Parathyroid adenoma (tissue), 2 donors: ENCODE results near the gene HECW1.

ENCODE experiments used
- H2AFZ ChIP-seq: fragments of 300-600 bp; sonication (generic); one replicate; pipeline ENCODE4 v1.7.0; 2017; ENCODE audit warnings: antibody characterized with exemption, mild to moderate bottlenecking
- H3K27ac ChIP-seq: fragments of 300-600 bp; sonication (generic); one replicate; pipeline ENCODE4 v1.7.0; 2017
- H3K27me3 ChIP-seq: fragments of 300-600 bp; sonication (generic); one replicate; pipeline ENCODE4 v1.7.0; 2017; ENCODE audit warnings: low read length; ENCODE audit not compliant: control insufficient read depth, insufficient read depth
- H3K36me3 ChIP-seq: fragments of 300-600 bp; sonication (generic); one replicate; pipeline ENCODE4 v1.7.0; 2017; ENCODE audit warnings: low read length; ENCODE audit not compliant: control insufficient read depth, insufficient read depth
- H3K4me1 ChIP-seq: fragments of 300-600 bp; sonication (generic); one replicate; pipeline ENCODE4 v1.7.0; 2017; ENCODE audit warnings: control low read depth
- H3K4me2 ChIP-seq: fragments of 300-600 bp; sonication (generic); one replicate; pipeline ENCODE4 v1.7.0; 2017; ENCODE audit warnings: low read length
- H3K4me3 ChIP-seq: fragments of 300-600 bp; sonication (generic); one replicate; pipeline ENCODE4 v1.7.0; 2017; ENCODE audit warnings: low read depth, low read length
- H3K79me2 ChIP-seq: fragments of 300-600 bp; sonication (generic); one replicate; pipeline ENCODE4 v1.7.0; 2017; ENCODE audit warnings: control low read depth
- H3K9ac ChIP-seq: fragments of 300-600 bp; sonication (generic); one replicate; pipeline ENCODE4 v1.7.0; 2017; ENCODE audit warnings: mild to moderate bottlenecking
- H3K9me3 ChIP-seq: fragments of 300-600 bp; sonication (generic); one replicate; pipeline ENCODE4 v1.7.0; 2017; ENCODE audit warnings: low read length; ENCODE audit not compliant: control insufficient read depth
- TF ChIP-seq, protein P1 (sequence below): fragments of 300-600 bp; sonication (generic); IDR thresholded peaks from one replicate; pipeline ENCODE4 v1.7.0; 2017; ENCODE audit warnings: antibody characterized with exemption, mild to moderate bottlenecking
- donor health status: primary hyperparathyroidism.

The HECW1 gene

DNA sequence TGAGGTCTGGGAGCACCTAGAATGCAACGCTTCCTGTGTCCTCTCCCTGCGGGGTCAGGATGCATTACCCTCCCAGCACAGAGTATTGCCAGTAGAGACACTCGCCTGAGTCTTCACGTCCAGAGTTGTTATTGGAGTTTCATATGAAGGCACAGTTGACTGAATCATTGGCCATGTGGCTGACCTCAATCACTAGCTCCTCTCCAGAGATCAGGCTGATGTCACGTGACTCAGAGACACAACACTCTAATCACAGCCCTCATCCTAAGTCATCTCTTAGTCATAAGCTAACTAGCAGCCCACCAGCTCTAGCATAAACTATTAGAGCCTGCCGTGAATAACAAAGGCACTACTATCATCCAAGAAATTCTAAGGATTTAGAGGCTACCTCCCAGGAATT is 107.8 kb downstream of the HECW1 start:
- Histone ChIP-seq H3K4me3 (no peak overlapping the region), H3K9me3 (no peaks in the 10 kb centered on the region), H3K27me3 (no peaks in the 10 kb centered on the region), H3K79me2 (no peaks in the 10 kb centered on the region), H3K4me1 (no peaks in the 10 kb centered on the region), H3K36me3 (no peaks in the 10 kb centered on the region), H2AFZ (no peak overlapping the region), H3K27ac (no peak overlapping the region), H3K9ac (no peak overlapping the region), H3K4me2 (no peak overlapping the region)
- TF ChIP-seq, protein P1, sequence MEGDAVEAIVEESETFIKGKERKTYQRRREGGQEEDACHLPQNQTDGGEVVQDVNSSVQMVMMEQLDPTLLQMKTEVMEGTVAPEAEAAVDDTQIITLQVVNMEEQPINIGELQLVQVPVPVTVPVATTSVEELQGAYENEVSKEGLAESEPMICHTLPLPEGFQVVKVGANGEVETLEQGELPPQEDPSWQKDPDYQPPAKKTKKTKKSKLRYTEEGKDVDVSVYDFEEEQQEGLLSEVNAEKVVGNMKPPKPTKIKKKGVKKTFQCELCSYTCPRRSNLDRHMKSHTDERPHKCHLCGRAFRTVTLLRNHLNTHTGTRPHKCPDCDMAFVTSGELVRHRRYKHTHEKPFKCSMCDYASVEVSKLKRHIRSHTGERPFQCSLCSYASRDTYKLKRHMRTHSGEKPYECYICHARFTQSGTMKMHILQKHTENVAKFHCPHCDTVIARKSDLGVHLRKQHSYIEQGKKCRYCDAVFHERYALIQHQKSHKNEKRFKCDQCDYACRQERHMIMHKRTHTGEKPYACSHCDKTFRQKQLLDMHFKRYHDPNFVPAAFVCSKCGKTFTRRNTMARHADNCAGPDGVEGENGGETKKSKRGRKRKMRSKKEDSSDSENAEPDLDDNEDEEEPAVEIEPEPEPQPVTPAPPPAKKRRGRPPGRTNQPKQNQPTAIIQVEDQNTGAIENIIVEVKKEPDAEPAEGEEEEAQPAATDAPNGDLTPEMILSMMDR, result no peak

DNA sequence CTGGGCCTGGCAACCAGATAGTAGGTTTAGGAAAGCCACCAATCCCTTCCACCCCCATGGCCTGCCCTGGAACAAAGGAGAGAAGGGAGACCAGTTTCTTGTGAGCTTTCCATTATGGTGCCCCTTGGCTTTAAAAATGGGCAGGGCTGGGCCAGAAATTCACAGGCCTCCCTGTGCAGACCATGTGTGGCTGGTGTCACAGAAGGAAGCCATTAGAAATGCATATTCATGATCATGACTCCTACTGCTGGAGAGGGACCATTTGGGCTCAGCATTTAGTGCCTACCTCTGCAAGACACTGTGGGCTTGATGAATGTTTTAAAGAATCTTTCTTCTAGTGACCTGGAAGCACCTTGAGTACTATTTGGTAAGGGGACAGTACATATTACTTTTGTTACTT is 108.3 kb downstream of the HECW1 start:
- no peak overlapping the region for H3K9ac ChIP-seq
- no peak overlapping the region for H3K27ac ChIP-seq
- no peaks in the 10 kb centered on the region for H3K79me2 ChIP-seq
- TF ChIP-seq, protein P1, result no peak
- no peak overlapping the region for H3K4me2 ChIP-seq
- no peaks in the 10 kb centered on the region for H3K36me3 ChIP-seq
- H3K27me3 ChIP-seq, result no peaks in the 10 kb centered on the region
- no peaks in the 10 kb centered on the region for H3K4me1 ChIP-seq
- no peaks in the 10 kb centered on the region for H3K9me3 ChIP-seq
- no peak overlapping the region for H2AFZ ChIP-seq
- H3K4me3 ChIP-seq, result no peak overlapping the region

DNA sequence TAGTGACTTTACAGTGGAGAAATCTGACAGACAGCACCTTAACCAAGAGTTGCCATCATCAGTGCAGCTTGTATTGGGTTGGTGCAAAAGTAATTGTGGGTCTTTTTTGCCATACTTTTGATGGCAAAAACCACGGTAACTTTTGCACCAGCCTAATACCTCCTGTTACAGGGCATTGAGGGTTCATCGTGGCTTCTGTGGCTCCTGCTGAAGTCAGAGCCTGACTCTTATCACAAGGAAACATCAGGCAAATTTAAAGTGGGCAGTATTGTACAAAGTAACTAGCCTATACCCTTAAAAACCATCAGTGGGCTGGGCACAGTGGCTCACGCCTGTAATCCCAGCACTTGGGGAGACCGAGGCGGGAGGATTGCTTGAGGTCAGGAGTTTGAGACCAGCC is 117.4 kb downstream of the HECW1 start:
- TF ChIP-seq, protein P1, result no peak
- H3K36me3 ChIP-seq, result no peaks in the 10 kb centered on the region

DNA sequence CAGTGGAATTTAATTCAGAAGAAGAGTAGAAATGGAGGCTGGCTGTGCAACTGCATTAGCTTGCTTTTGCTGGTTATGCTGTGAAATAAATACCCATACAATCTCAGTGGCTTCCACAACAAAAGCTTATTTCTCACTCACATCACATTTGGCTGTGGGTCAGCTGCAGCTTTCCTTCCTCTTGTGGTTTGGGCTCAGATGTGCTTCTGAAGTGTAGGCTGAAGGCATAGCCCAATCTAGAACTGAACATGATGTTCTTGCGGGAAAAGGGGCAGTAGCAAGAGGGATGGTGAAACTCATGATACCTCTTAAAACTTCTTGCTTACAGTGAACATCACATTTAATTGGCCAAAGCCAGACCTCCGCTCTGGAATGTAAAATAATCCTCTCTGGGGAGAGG is 119.9 kb downstream of the HECW1 start:
- Histone ChIP-seq H3K27ac (no peak overlapping the region), H3K4me1 (no peaks in the 10 kb centered on the region), H3K27me3 (no peaks in the 10 kb centered on the region), H3K9me3 (no peaks in the 10 kb centered on the region), H3K79me2 (no peaks in the 10 kb centered on the region), H2AFZ (no peak overlapping the region), H3K36me3 (no peaks in the 10 kb centered on the region), H3K4me2 (no peak overlapping the region), H3K4me3 (no peak overlapping the region), H3K9ac (no peak overlapping the region)
- TF ChIP-seq, protein P1, result no peak

More for the DNA sequence above, 117.4 kb downstream of the HECW1 start:
- no peaks in the 10 kb centered on the region for H3K4me1 ChIP-seq
- no peak overlapping the region for H2AFZ ChIP-seq
- no peak overlapping the region for H3K27ac ChIP-seq
- no peak overlapping the region for H3K9ac ChIP-seq
- H3K79me2 ChIP-seq, result no peaks in the 10 kb centered on the region
- no peak overlapping the region for H3K4me2 ChIP-seq
- H3K9me3 ChIP-seq, result no peaks in the 10 kb centered on the region
- no peak overlapping the region for H3K4me3 ChIP-seq
- no peaks in the 10 kb centered on the region for H3K27me3 ChIP-seq

DNA sequence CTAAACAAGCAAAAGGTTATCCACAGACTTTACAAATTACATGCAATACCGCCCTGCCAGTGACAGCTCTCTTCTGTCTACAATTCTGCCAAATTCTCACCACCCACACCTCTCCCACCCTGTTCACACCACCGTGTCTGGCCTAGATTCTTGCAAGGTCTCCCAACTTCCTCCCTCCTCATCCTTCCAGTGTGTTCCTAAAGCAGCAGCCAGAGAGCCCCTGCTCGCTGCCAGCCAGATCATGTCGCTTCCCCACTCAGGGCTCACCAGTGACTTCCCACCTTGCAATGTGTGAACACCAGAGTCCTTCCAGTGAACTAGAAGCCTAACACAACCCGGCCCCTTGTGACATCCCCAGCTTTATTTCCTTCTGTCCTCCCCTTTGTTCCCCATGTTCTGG is 121.6 kb downstream of the HECW1 start:
- H3K4me1 ChIP-seq, result no peaks in the 10 kb centered on the region
- no peaks in the 10 kb centered on the region for H3K9me3 ChIP-seq
- no peaks in the 10 kb centered on the region for H3K79me2 ChIP-seq
- TF ChIP-seq, protein P1, result no peak
- H3K9ac ChIP-seq, result no peak overlapping the region
- no peaks in the 10 kb centered on the region for H3K36me3 ChIP-seq
- H3K4me3 ChIP-seq, result no peak overlapping the region
- H3K27me3 ChIP-seq, result no peaks in the 10 kb centered on the region
- H3K27ac ChIP-seq, result no peak overlapping the region
- no peak overlapping the region for H3K4me2 ChIP-seq
- no peak overlapping the region for H2AFZ ChIP-seq
